Measurements from ENCODE around the gene HILPDA. TPM values are rescaled to one million over a fixed set of nuclear protein-coding genes. Genes with fewer than 3 reads are reported as not detected.
"Not testable (repeated sequence)": the region's sequence is repeated elsewhere in the genome, so short reads cannot be mapped to it uniquely, and the experiment has no call there.

HILPDA gene
- total RNA-seq, 1 donor from 2014 or later: 46.4 TPM

DNA sequence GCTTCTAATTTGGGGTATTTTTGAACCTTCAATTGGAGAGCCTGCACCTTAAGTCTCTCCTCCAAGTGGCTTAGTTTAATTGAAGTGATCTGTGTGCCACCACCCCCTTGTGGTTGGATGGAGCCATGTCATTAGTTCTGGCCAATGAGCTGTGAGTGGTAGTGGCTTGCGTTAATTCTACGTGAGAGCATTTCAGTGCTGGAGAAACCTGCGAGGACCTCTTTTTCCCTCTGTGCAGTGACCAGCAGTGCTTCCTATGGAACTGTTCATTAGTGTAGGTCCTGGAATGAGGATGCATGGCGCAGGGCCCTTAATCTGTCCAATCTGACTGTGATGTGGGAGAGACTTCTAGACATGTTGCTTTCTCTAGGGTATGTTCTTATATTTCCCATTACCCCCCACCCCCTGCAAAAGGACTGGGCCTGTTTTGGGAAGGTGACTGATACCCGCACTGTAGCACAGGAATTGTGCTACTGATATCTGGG is 3.8 kb downstream of the HILPDA start:
- TF ChIP-seq CTCF (IDR thresholded peaks at IDR 0.05): peak; percentile 55 to 84 (median 65)
- TF ChIP-seq POLR2AphosphoS5 (IDR thresholded peaks at IDR 0.05; ENCODE audit: insufficient read depth in 1 of 2, low read depth in 1 of 2): no peak
- no peak overlapping the region for H3K27ac ChIP-seq
- intact Hi-C loops (cut with DNase I): loop anchor here (10.0 kb wide), 1 partner anchor 55 kb away; the partner anchor contains the start of gene IMPDH1
- H3K9me3 ChIP-seq: no peaks in the 10 kb centered on the region
- no peaks in the 10 kb centered on the region for H3K27me3 ChIP-seq
- peaks cover 0 to 5% of the 10 kb centered on the region in 2 donors for H3K36me3 ChIP-seq
- no peak for DNase-seq (ENCODE audit: extremely low spot score in 2 of 2)
- peaks cover 39% of the 10 kb centered on the region for H3K4me1 ChIP-seq
- no peak overlapping the region for H3K4me3 ChIP-seq

DNA sequence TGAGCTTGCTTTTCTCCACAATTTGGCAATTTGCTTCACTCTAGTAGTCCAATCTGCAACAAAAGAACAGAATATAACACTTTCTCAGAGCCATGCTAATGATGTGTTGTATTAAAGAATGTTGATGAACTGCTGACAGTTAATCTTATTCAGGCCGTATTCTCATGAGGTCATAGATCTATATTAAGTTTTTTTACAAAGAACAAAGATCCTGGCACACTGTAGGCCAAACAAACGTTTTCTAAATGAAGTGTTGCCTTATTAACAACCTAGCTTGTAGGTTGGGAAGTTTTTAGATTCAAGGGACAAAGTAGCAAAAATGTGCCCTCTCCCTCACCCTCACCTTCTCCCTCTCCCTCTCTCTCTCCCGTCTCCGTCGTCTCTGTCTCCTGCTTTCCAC is 6.8 kb downstream of the HILPDA start:
- no peaks in the 10 kb centered on the region for H3K27me3 ChIP-seq
- TF ChIP-seq POLR2AphosphoS5 (IDR thresholded peaks at IDR 0.05; ENCODE audit: insufficient read depth in 1 of 2, low read depth in 1 of 2) (no peak), CTCF (IDR thresholded peaks at IDR 0.05) (no peak), POLR2A (IDR thresholded peaks at IDR 0.05) (no peak)
- H3K4me1 ChIP-seq: peaks cover 15% of the 10 kb centered on the region
- DNase-seq (ENCODE audit: extremely low spot score in 2 of 2): no peak
- intact Hi-C loops (cut with DNase I): no loop called here
- H3K9me3 ChIP-seq: no peaks in the 10 kb centered on the region
- no peak overlapping the region for H3K27ac ChIP-seq
- H3K4me3 ChIP-seq: no peak overlapping the region
- H3K36me3 ChIP-seq: peaks cover 0 to 4% of the 10 kb centered on the region in 2 donors

- H3K27me3 ChIP-seq; intact Hi-C loops (cut with DNase I); DNase-seq (ENCODE audit: extremely low spot score in 2 of 2); H3K36me3 ChIP-seq; H3K27ac ChIP-seq; H3K9me3 ChIP-seq; H3K4me3 ChIP-seq: not testable (repeated sequence)
- peaks cover 11% of the 10 kb centered on the region for H3K4me1 ChIP-seq
These were observed 7.7 kb downstream of the HILPDA start for GRCh38 chr7:128463345-128463744.

GRCh38 chr7:128463933-128464332 is 8.3 kb downstream of the HILPDA start:
- H3K9me3 ChIP-seq; intact Hi-C loops (cut with DNase I); H3K36me3 ChIP-seq: not testable (repeated sequence)

GRCh38 chr7:128466871-128467270 is 11.2 kb downstream of the HILPDA start:
- H3K4me3 ChIP-seq; H3K9me3 ChIP-seq; H3K4me1 ChIP-seq; H3K27me3 ChIP-seq; DNase-seq (ENCODE audit: extremely low spot score in 2 of 2); H3K27ac ChIP-seq; H3K36me3 ChIP-seq; intact Hi-C loops (cut with DNase I): not testable (repeated sequence)

More at GRCh38 chr7:128463933-128464332, 8.3 kb downstream of the HILPDA start:
- not testable (repeated sequence) for H3K4me1 ChIP-seq; H3K27me3 ChIP-seq; DNase-seq (ENCODE audit: extremely low spot score in 2 of 2); H3K4me3 ChIP-seq; H3K27ac ChIP-seq

DNA sequence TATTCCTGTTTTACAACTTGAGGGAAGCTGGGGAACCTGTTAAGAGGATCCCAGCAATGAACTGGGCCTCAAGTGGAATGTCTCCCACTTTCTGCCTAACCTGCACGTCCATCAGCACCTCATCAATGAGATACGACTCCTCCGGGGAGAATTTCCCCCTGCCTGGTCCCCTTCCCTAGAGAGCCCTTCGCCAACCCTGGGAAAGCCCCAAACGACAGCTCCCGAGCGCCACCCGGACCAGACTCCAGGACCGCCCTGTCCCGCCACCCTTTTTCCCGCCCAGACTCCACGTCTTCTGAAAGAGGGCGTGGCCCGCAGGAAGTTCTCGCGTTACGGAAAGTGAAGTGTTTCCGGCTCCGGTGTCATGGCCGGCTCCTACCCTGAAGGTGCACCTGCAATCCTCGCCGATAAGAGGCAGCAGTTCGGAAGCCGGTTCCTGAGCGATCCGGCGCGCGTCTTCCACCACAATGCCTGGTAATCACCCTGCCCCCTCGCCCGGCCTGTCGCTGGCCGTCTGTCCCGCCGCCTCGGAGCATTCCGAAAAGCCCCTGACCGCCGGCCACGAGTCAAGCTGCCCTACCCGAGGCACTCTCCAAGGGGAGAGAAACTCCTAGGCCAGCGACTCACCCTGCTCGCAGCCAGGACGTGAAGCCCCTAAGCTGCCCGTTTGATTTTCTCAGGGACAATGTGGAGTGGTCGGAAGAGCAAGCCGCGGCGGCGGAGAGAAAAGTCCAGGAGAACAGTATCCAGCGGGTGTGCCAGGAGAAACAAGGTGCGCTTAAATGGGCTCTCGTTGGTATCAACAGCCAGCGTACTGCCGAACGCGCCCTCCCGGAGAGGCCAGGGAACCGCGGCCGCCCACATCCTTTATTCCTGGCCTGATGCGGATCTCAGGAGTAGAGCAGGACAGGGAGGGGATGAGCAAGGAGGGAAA is 21.0 kb downstream of the HILPDA start, which contains the start of gene METTL2B:
TSS of gene METTL2B (plus strand) at position 347 of the 934 bp plus-strand sequence. CDS start at position 365, 18 bp downstream.
- intact Hi-C loops (cut with DNase I); H3K36me3 ChIP-seq; H3K27me3 ChIP-seq; H3K9me3 ChIP-seq: not testable (repeated sequence)
- TF ChIP-seq POLR2AphosphoS5 (IDR thresholded peaks at IDR 0.05; ENCODE audit: insufficient read depth in 1 of 2, low read depth in 1 of 2): peak; percentile 80 to 89
- TF ChIP-seq POLR2A (IDR thresholded peaks at IDR 0.05): peak in 1 of 2 donors; percentile 27
- peak within 1 kb of the TSS; percentile 82 for H3K27ac ChIP-seq
- DNase-seq (ENCODE audit: extremely low spot score in 2 of 2): peak in 1 of 2 donors; percentile 91
- peak within 1 kb of the TSS; percentile 78 to 85 for H3K4me3 ChIP-seq
- H3K4me1 ChIP-seq: peaks cover 14% of the 10 kb centered on the region

GRCh38 chr7:128477336-128477690 is 21.6 kb downstream of the HILPDA start:
- H3K27me3 ChIP-seq; DNase-seq (ENCODE audit: extremely low spot score in 2 of 2); H3K9me3 ChIP-seq; intact Hi-C loops (cut with DNase I): not testable (repeated sequence)
- Histone ChIP-seq H3K27ac (peak overlapping the region; percentile 82), H3K36me3 (peaks cover 0 to 13% of the 10 kb centered on the region in 2 donors), H3K4me1 (peaks cover 14% of the 10 kb centered on the region), H3K4me3 (peak overlapping the region; percentile 78 to 85)

DNA sequence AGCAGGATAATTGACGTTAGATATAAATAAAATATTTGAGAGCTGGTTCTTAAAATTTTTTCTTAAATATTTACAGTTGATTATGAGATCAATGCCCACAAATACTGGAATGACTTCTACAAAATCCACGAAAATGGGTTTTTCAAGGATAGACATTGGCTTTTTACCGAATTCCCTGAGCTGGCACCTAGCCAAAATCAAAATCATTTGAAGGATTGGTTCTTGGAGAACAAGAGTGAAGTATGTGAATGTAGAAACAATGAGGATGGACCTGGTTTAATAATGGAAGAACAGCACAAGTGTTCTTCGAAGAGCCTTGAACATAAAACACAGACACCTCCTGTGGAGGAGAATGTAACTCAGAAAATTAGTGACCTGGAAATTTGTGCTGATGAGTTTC is 23.4 kb downstream of the HILPDA start:
- Histone ChIP-seq H3K36me3 (peaks cover 0 to 22% of the 10 kb centered on the region in 2 donors), H3K4me1 (peaks cover 14% of the 10 kb centered on the region)
- DNase-seq (ENCODE audit: extremely low spot score in 2 of 2); H3K27ac ChIP-seq; H3K27me3 ChIP-seq; intact Hi-C loops (cut with DNase I); H3K4me3 ChIP-seq; H3K9me3 ChIP-seq: not testable (repeated sequence)

- H3K4me3 ChIP-seq; H3K27me3 ChIP-seq; H3K4me1 ChIP-seq; DNase-seq (ENCODE audit: extremely low spot score in 2 of 2); H3K36me3 ChIP-seq; intact Hi-C loops (cut with DNase I); H3K9me3 ChIP-seq; H3K27ac ChIP-seq: not testable (repeated sequence)
These were observed 32.5 kb downstream of the HILPDA start for GRCh38 chr7:128488134-128488533.
